IMR-90 (cell line): ENCODE measurements around the gene TRIAP1. TPM values are rescaled to one million over a fixed set of nuclear protein-coding genes. Genes with fewer than 3 reads are reported as not detected.

ENCODE experiments used
- ATAC-seq: fragments of 200-7000 bp; cut with Tn5 transposase; 2 replicates; pipeline ENCODE4 v1.9.1; 2020; ENCODE audit warnings: low read depth, mild to moderate bottlenecking, moderate library complexity
- BruUV-seq: library from RNA; stranded (reverse); fragments of 400-500 nt; replicated peaks from 2 replicates; lab custom pipeline; 2021; lab: Mats Ljungman, UMichigan
- CTCF ChIA-PET: fragments of 300-600 bp; formaldehyde crosslinking; extraction: SDS; loops from one replicate; lab custom pipeline; 2021; ENCODE audit warnings: antibody characterized with exemption; lab: Yijun Ruan, JAX
- POLR2A ChIA-PET: fragments of 300-600 bp; sonication (Branson Sonifier 250); formaldehyde crosslinking; loops from one replicate; lab custom pipeline; 2022; ENCODE audit warnings: antibody characterized with exemption; ENCODE audit not compliant: unreplicated experiment; lab: Charles Lee
- DNase-seq: peaks from one replicate; pipeline ENCODE4 v3.0.0; 2013
- H2AFZ ChIP-seq: replicated peaks from 2 replicates; pipeline ENCODE3; 2013; ENCODE audit warnings: low read length, mild to moderate bottlenecking; ENCODE audit not compliant: poor library complexity
- H2AK5ac ChIP-seq: 2 replicates; pipeline ENCODE4 v1.6.1; 2013; ENCODE audit warnings: low read depth, low read length, inconsistent platforms
- H2AK9ac ChIP-seq: replicated peaks from 2 replicates; pipeline ENCODE3; 2013; ENCODE audit warnings: mild to moderate bottlenecking, low read depth, low read length, moderate library complexity; ENCODE audit not compliant: poor library complexity
- H2BK120ac ChIP-seq: 2 replicates; pipeline ENCODE4 v1.6.1; 2013; ENCODE audit warnings: low read depth, low read length, inconsistent platforms
- H2BK15ac ChIP-seq: 3 replicates; pipeline ENCODE4 v1.6.1; 2013; ENCODE audit warnings: low read depth, low read length, inconsistent platforms
- H2BK20ac ChIP-seq: 2 replicates; pipeline ENCODE4 v1.6.1; 2013; ENCODE audit warnings: low read depth, mild to moderate bottlenecking, inconsistent platforms, low read length, moderate library complexity
- H2BK5ac ChIP-seq: 2 replicates; pipeline ENCODE4 v1.6.1; 2013; ENCODE audit warnings: mild to moderate bottlenecking, low read depth, low read length, inconsistent platforms; ENCODE audit not compliant: poor library complexity, severe bottlenecking
- H3K14ac ChIP-seq: replicated peaks from 2 replicates; pipeline ENCODE4 v1.6.1; 2013; ENCODE audit warnings: low read depth, low read length, inconsistent platforms
- H3K18ac ChIP-seq: 2 replicates; pipeline ENCODE4 v1.6.1; 2013; ENCODE audit warnings: low read depth, low read length, control low read depth
- H3K23ac ChIP-seq: 2 replicates; pipeline ENCODE4 v1.6.1; 2013; ENCODE audit warnings: low read depth, low read length, inconsistent platforms
- H3K27ac ChIP-seq: 2 replicates; pipeline ENCODE4 v1.5.1; 2013; ENCODE audit warnings: mild to moderate bottlenecking, control low read depth, low read length; ENCODE audit not compliant: insufficient read depth
- H3K27me3 ChIP-seq: 2 replicates; pipeline ENCODE4 v1.6.1; 2013; ENCODE audit warnings: low read length; ENCODE audit not compliant: control insufficient read depth, insufficient read depth
- H3K36me3 ChIP-seq: 2 replicates; pipeline ENCODE4 v1.6.1; 2013; ENCODE audit warnings: low read length, mixed read lengths; ENCODE audit not compliant: control insufficient read depth, insufficient read depth
- H3K4ac ChIP-seq: 2 replicates; pipeline ENCODE4 v1.6.1; 2013; ENCODE audit warnings: low read depth, low read length, inconsistent platforms
- H3K4me1 ChIP-seq: 2 replicates; pipeline ENCODE4 v1.6.1; 2013; ENCODE audit warnings: low read length, mixed read lengths; ENCODE audit not compliant: control insufficient read depth, insufficient read depth
- H3K4me2 ChIP-seq: 2 replicates; pipeline ENCODE4 v1.6.1; 2013; ENCODE audit warnings: low read depth, mild to moderate bottlenecking, control low read depth, low read length, moderate library complexity
- H3K4me3 ChIP-seq: 2 replicates; pipeline ENCODE4 v1.5.1; 2013; ENCODE audit warnings: low read depth, mild to moderate bottlenecking, control low read depth, low read length, moderate library complexity; ENCODE audit not compliant: insufficient read depth
- H3K56ac ChIP-seq: 2 replicates; pipeline ENCODE4 v1.6.1; 2013; ENCODE audit warnings: low read length, inconsistent platforms; ENCODE audit not compliant: insufficient read depth; ENCODE audit errors: extremely low read depth
- H3K79me1 ChIP-seq, 2 experiments: 2 replicates each; pipeline ENCODE4 v1.6.1; 2013; ENCODE audit warnings: low read length in 2 of 2, inconsistent platforms in 1 of 2, low read depth in 1 of 2
- H3K9ac ChIP-seq: 2 replicates; pipeline ENCODE4 v1.6.1; 2013; ENCODE audit warnings: low read depth, low read length, control low read depth
- H3K9me1 ChIP-seq: 2 replicates; pipeline ENCODE4 v1.6.1; 2013; ENCODE audit warnings: low read length, inconsistent platforms; ENCODE audit not compliant: insufficient read depth
- H3K9me3 ChIP-seq: 2 replicates; pipeline ENCODE4 v1.6.1; 2013; ENCODE audit warnings: low read length; ENCODE audit not compliant: control insufficient read depth, insufficient read depth
- H4K20me1 ChIP-seq: 2 replicates; pipeline ENCODE4 v1.6.1; 2013; ENCODE audit warnings: low read length, inconsistent platforms; ENCODE audit not compliant: insufficient read depth
- H4K5ac ChIP-seq: 2 replicates; pipeline ENCODE4 v1.6.1; 2013; ENCODE audit warnings: mild to moderate bottlenecking, low read depth, low read length, control low read depth
- H4K8ac ChIP-seq, 2 experiments: 2 replicates each; pipeline ENCODE4 v1.6.1; 2013; ENCODE audit warnings: low read depth in 2 of 2, low read length in 2 of 2, control low read depth in 1 of 2, inconsistent platforms in 1 of 2
- H4K91ac ChIP-seq: 2 replicates; pipeline ENCODE4 v1.6.1; 2013; ENCODE audit warnings: low read depth, low read length, inconsistent platforms; ENCODE audit not compliant: insufficient read depth
- CEBPB ChIP-seq: IDR thresholded peaks from 2 replicates; pipeline ENCODE4 v1.6.1; 2012; ENCODE audit warnings: low read depth, low read length, improper control_type of control experiment
- CHD1 ChIP-seq: IDR thresholded peaks from 2 replicates; pipeline ENCODE4 v1.6.1; 2012; ENCODE audit warnings: low read depth, low read length, improper control_type of control experiment
- CTCF ChIP-seq: conservative IDR thresholded peaks from 2 replicates; pipeline ENCODE4 v1.5.1; 2012; ENCODE audit warnings: mild to moderate bottlenecking, low read depth, low read length, improper control_type of control experiment
- ELK1 ChIP-seq: fragments of 150-350 bp; IDR thresholded peaks from 2 replicates; pipeline ENCODE4 v1.6.1; 2016; ENCODE audit warnings: low read depth, mild to moderate bottlenecking, low read length, moderate library complexity, borderline replicate concordance
- MAFK ChIP-seq: IDR thresholded peaks from 2 replicates; pipeline ENCODE4 v1.6.1; 2012; ENCODE audit warnings: low read depth, low read length, improper control_type of control experiment
- MAZ ChIP-seq: IDR thresholded peaks from 2 replicates; pipeline ENCODE4 v1.6.1; 2012; ENCODE audit warnings: low read depth, mild to moderate bottlenecking, low read length, improper control_type of control experiment, moderate library complexity, borderline replicate concordance
- MXI1 ChIP-seq: IDR thresholded peaks from 2 replicates; pipeline ENCODE4 v1.6.1; 2012; ENCODE audit warnings: low read depth, mild to moderate bottlenecking, low read length, moderate library complexity, borderline replicate concordance
- POLR2A ChIP-seq: IDR thresholded peaks from 2 replicates; pipeline ENCODE4 v1.6.1; 2012; ENCODE audit warnings: mild to moderate bottlenecking, low read depth, low read length
- RAD21 ChIP-seq: IDR thresholded peaks from 2 replicates; pipeline ENCODE4 v1.6.1; 2012; ENCODE audit warnings: low read length, improper control_type of control experiment
- RCOR1 ChIP-seq: IDR thresholded peaks from 2 replicates; pipeline ENCODE4 v1.6.1; 2012; ENCODE audit warnings: mild to moderate bottlenecking, low read length, improper control_type of control experiment; ENCODE audit not compliant: insufficient replicate concordance
- RFX5 ChIP-seq: IDR thresholded peaks from 2 replicates; pipeline ENCODE4 v1.8.0; 2012; ENCODE audit warnings: low read depth, mild to moderate bottlenecking, low read length, moderate library complexity
- SMC3 ChIP-seq: fragments of 150-350 bp; IDR thresholded peaks from 2 replicates; pipeline ENCODE4 v1.6.1; 2016; ENCODE audit warnings: low read depth, mild to moderate bottlenecking, antibody characterized with exemption, low read length, moderate library complexity
- WGBS, 2 experiments: methylation state at CpG; one replicate each; pipeline versions ENCODE4 v1.1.5 to v1.1.7; 2013; ENCODE audit warnings: missing lambda C conversion rate in 2 of 2; ENCODE audit not compliant: insufficient read length in 1 of 2; ENCODE audit errors: extremely low coverage in 2 of 2; 5-methylcytosine and 5-hydroxymethylcytosine counted together
- dilution Hi-C: fragments of 300-500 bp; cut with HindIII; formaldehyde crosslinking; loops from one replicate; pipeline ENCODE4 v1.14.3; 2018; ENCODE audit warnings: low sequenced_read_pairs; ENCODE audit not compliant: unreplicated experiment
- in situ Hi-C: fragments of 300-500 bp; cut with MboI; formaldehyde crosslinking; loops from 3 replicates; pipeline ENCODE4 v1.14.3; 2019; ENCODE audit warnings: low sequenced_read_pairs, inconsistent platforms, mixed read lengths
- intact Hi-C: fragments of 100-400 bp; cut with micrococcal nuclease; formaldehyde crosslinking; loops from 2 replicates; pipeline ENCODE4 v1.10.0; 2022
- polyA plus RNA-seq, 3 experiments: library from polyadenylated mRNA; depleted of rRNA; stranded (reverse); fragments of >200 nt; gene quantifications; 2 replicates each; pipeline ENCODE4 v1.2.3, GENCODE V29; 2012; ENCODE audit warnings: low replicate concordance in 1 of 3
- total RNA-seq: library from RNA; depleted of rRNA; stranded (reverse); fragments of >200 nt; gene quantifications from 2 replicates; pipeline ENCODE4 v1.2.3, GENCODE V29; 2012

The TRIAP1 gene
- total and polyA plus RNA-seq, 2 of the 4 experiments (the other 2 are of a cell fraction): 19.2 to 32.3 TPM

GRCh38 chr12:120394483-120395367, 51.5 kb downstream of the TRIAP1 start:
- dilution Hi-C loops: no loop called here
- no peak for TF ChIP-seq RAD21
- no peak for TF ChIP-seq MAFK
- no peak for TF ChIP-seq ELK1
- TF ChIP-seq CTCF: no peak
- no peak for TF ChIP-seq POLR2A
- no peak for TF ChIP-seq RFX5
- no peak for TF ChIP-seq CHD1
- TF ChIP-seq MXI1: no peak
- no peak for TF ChIP-seq MAZ
- TF ChIP-seq CEBPB: no peak
- TF ChIP-seq RCOR1: no peak
- no peak for TF ChIP-seq SMC3
- 0 out of 2 replicates have a peak, but pooled peaks cover under 1% of the 10 kb centered on the region for H3K9me3 ChIP-seq
- no peak overlapping the region for H3K27ac ChIP-seq
- H3K23ac ChIP-seq: no peak overlapping the region
- no peak overlapping the region for H3K18ac ChIP-seq
- no peak overlapping the region for H3K9ac ChIP-seq
- no CpG with 5 or more reads among the region's 18 CpGs for WGBS, 2 experiments
- H2AFZ ChIP-seq: peak overlapping the region; percentile 4
- DNase-seq: no peak
- no peak overlapping the region for H2AK9ac ChIP-seq
- H3K27me3 ChIP-seq: peaks cover 38% of the 10 kb centered on the region
- H3K14ac ChIP-seq: no peak overlapping the region
- POLR2A ChIA-PET: no interaction called here
- no peak overlapping the region for H4K5ac ChIP-seq
- intact Hi-C loops: no loop called here
- no peaks in the 10 kb centered on the region for H3K9me1 ChIP-seq
- no peak overlapping the region for H3K56ac ChIP-seq
- in situ Hi-C loops: no loop called here
- no peak overlapping the region for H2BK15ac ChIP-seq
- BruUV-seq: no TSS peak
- H2BK120ac ChIP-seq: no peak overlapping the region
- H3K36me3 ChIP-seq: no peaks in the 10 kb centered on the region
- no peaks in the 10 kb centered on the region; the same call in 1 of the 2 replicates for H4K20me1 ChIP-seq
- no peak overlapping the region for H3K4me2 ChIP-seq
- H4K8ac ChIP-seq: no peak overlapping the region
- no peaks in the 10 kb centered on the region for H3K4me1 ChIP-seq
- CTCF ChIA-PET: no interaction called here
- ATAC-seq: no peak
- H3K4me3 ChIP-seq: no peak overlapping the region
- no peak overlapping the region for H2AK5ac ChIP-seq
- no peaks in the 10 kb centered on the region for H3K79me1 ChIP-seq
- no peak overlapping the region for H2BK5ac ChIP-seq
- no peak overlapping the region for H3K4ac ChIP-seq
- H4K91ac ChIP-seq: no peak overlapping the region
- H2BK20ac ChIP-seq: no peak overlapping the region
